H9 (cell line): ENCODE results near the gene DHX58. TPM values are rescaled to one million over a fixed set of nuclear protein-coding genes. Genes with fewer than 3 reads are reported as not detected.

Experiments used
- DNase-seq: peaks from one replicate; pipeline ENCODE4 v3.0.0-alpha.2; 2017
- H2AFZ ChIP-seq: one replicate; pipeline ENCODE4 v1.6.1; 2013; ENCODE audit warnings: mild to moderate bottlenecking, low read length, control low read depth, moderate library complexity
- H2AK5ac ChIP-seq: 2 replicates; pipeline ENCODE4 v1.6.1; 2013; ENCODE audit warnings: low read length, control low read depth, mixed read lengths; ENCODE audit not compliant: insufficient read length
- H2BK120ac ChIP-seq: one replicate; pipeline ENCODE4 v1.6.1; 2013; ENCODE audit warnings: low read depth, mild to moderate bottlenecking, low read length, control low read depth, inconsistent platforms; ENCODE audit not compliant: poor library complexity, severe bottlenecking
- H2BK12ac ChIP-seq: 2 replicates; pipeline ENCODE4 v1.6.1; 2013; ENCODE audit warnings: low read length, control low read depth, mixed read lengths, low read depth; ENCODE audit not compliant: insufficient read length
- H2BK15ac ChIP-seq: 2 replicates; pipeline ENCODE4 v1.6.1; 2013; ENCODE audit warnings: low read depth, low read length, control low read depth
- H2BK20ac ChIP-seq: one replicate; pipeline ENCODE4 v1.6.1; 2013; ENCODE audit warnings: low read depth, mild to moderate bottlenecking, low read length, control low read depth, inconsistent platforms; ENCODE audit not compliant: poor library complexity, severe bottlenecking
- H2BK5ac ChIP-seq: 2 replicates; pipeline ENCODE4 v1.6.1; 2013; ENCODE audit warnings: low read length, control low read depth, mixed read lengths; ENCODE audit not compliant: insufficient read length
- H3K14ac ChIP-seq: 2 replicates; pipeline ENCODE4 v1.6.1; 2013; ENCODE audit warnings: low read length, control low read depth; ENCODE audit not compliant: insufficient read depth
- H3K18ac ChIP-seq: 2 replicates; pipeline ENCODE4 v1.6.1; 2013; ENCODE audit warnings: low read depth, mild to moderate bottlenecking, mixed read lengths, low read length, control low read depth; ENCODE audit not compliant: insufficient read length
- H3K23ac ChIP-seq: 2 replicates; pipeline ENCODE4 v1.6.1; 2013; ENCODE audit warnings: low read length, control low read depth, mixed read lengths, low read depth; ENCODE audit not compliant: insufficient read length
- H3K23me2 ChIP-seq: 2 replicates; pipeline ENCODE4 v1.6.1; 2013; ENCODE audit warnings: low read depth, mild to moderate bottlenecking, mixed read lengths, low read length, control low read depth; ENCODE audit not compliant: insufficient read length, poor library complexity, severe bottlenecking
- H3K27ac ChIP-seq: 2 replicates; pipeline ENCODE4 v1.5.1; 2013; ENCODE audit warnings: low read length, control low read depth, mixed read lengths, low read depth; ENCODE audit not compliant: insufficient read length
- H3K27me3 ChIP-seq: 2 replicates; pipeline ENCODE4 v1.6.1; 2013; ENCODE audit warnings: low read length, control low read depth, inconsistent platforms; ENCODE audit not compliant: insufficient read depth
- H3K4ac ChIP-seq: 2 replicates; pipeline ENCODE4 v1.6.1; 2013; ENCODE audit warnings: low read depth, mild to moderate bottlenecking, control low read depth, inconsistent platforms, low read length, moderate library complexity
- H3K4me1 ChIP-seq: 2 replicates; pipeline ENCODE4 v1.6.1; 2013; ENCODE audit warnings: low read length, control low read depth, inconsistent platforms; ENCODE audit not compliant: insufficient read depth
- H3K4me2 ChIP-seq: 2 replicates; pipeline ENCODE4 v1.6.1; 2013; ENCODE audit warnings: low read length, control low read depth, mixed read lengths; ENCODE audit not compliant: insufficient read length, insufficient read depth
- H3K56ac ChIP-seq: 2 replicates; pipeline ENCODE4 v1.6.1; 2013; ENCODE audit warnings: low read depth, mild to moderate bottlenecking, mixed read lengths, low read length, control low read depth; ENCODE audit not compliant: insufficient read length
- H3K79me1 ChIP-seq: 2 replicates; pipeline ENCODE4 v1.6.1; 2013; ENCODE audit warnings: low read depth, mild to moderate bottlenecking, moderate library complexity, low read length, control low read depth, inconsistent platforms; ENCODE audit not compliant: insufficient read depth, poor library complexity, severe bottlenecking
- H3K79me2 ChIP-seq: 2 replicates; pipeline ENCODE4 v1.6.1; 2013; ENCODE audit warnings: low read length, control low read depth, inconsistent platforms; ENCODE audit not compliant: insufficient read depth
- H3K9ac ChIP-seq: 2 replicates; pipeline ENCODE4 v1.6.1; 2013; ENCODE audit warnings: low read length, control low read depth, mixed read lengths; ENCODE audit not compliant: insufficient read length; ENCODE audit errors: extremely low read depth
- H3K9me3 ChIP-seq: one replicate; pipeline ENCODE4 v1.6.1; 2013; ENCODE audit warnings: low read depth, low read length, inconsistent platforms; ENCODE audit not compliant: control insufficient read depth
- H3T11ph ChIP-seq: one replicate; pipeline ENCODE4 v1.6.1; 2013; ENCODE audit warnings: mild to moderate bottlenecking, low read length, control low read depth, inconsistent platforms
- H4K20me1 ChIP-seq: one replicate; pipeline ENCODE4 v1.6.1; 2013; ENCODE audit not compliant: control insufficient read depth, insufficient read length, insufficient read depth
- H4K5ac ChIP-seq: 2 replicates; pipeline ENCODE4 v1.6.1; 2013; ENCODE audit warnings: low read depth, mild to moderate bottlenecking, mixed read lengths, low read length, control low read depth; ENCODE audit not compliant: insufficient read length
- H4K8ac ChIP-seq: replicated peaks from 2 replicates; pipeline ENCODE4 v1.6.1; 2013; ENCODE audit warnings: low read length, control low read depth, mixed read lengths, low read depth; ENCODE audit not compliant: insufficient read length
- H4K91ac ChIP-seq: 2 replicates; pipeline ENCODE4 v1.6.1; 2013; ENCODE audit warnings: low read depth, mild to moderate bottlenecking, moderate library complexity, mixed read lengths, low read length, control low read depth; ENCODE audit not compliant: insufficient read length
- H3K27ac Mint-ChIP-seq, 3 experiments: 2 replicates in 2 of 3; 3 replicates in 1 of 3; pipeline ENCODE4 v1.8.0; 2020 to 2021; ENCODE audit warnings: mixed read lengths in 3 of 3, mild to moderate bottlenecking in 1 of 3, moderate library complexity in 1 of 3
- H3K27me3 Mint-ChIP-seq: 2 replicates; pipeline ENCODE4 v1.8.0; 2021; ENCODE audit warnings: low read depth, mild to moderate bottlenecking, moderate library complexity, mixed read lengths
- H3K36me3 Mint-ChIP-seq, 3 experiments: 2 replicates in 2 of 3; 3 replicates in 1 of 3; pipeline ENCODE4 v1.8.0; 2020 to 2021; ENCODE audit warnings: low read depth in 3 of 3, mixed read lengths in 3 of 3; ENCODE audit not compliant: insufficient read depth in 1 of 3
- H3K4me1 Mint-ChIP-seq, 2 experiments: 2 replicates each; pipeline ENCODE4 v1.8.0; 2020; ENCODE audit warnings: mixed read lengths in 2 of 2
- H3K4me3 Mint-ChIP-seq, 2 experiments: 2 replicates in 1 of 2; 3 replicates in 1 of 2; pipeline ENCODE4 v1.8.0; 2020 to 2021; ENCODE audit warnings: mild to moderate bottlenecking in 2 of 2, mixed read lengths in 2 of 2, moderate library complexity in 1 of 2
- H3K9me3 Mint-ChIP-seq, 2 experiments: 2 replicates in 1 of 2; 3 replicates in 1 of 2; pipeline ENCODE4 v1.8.0; 2020; ENCODE audit warnings: mild to moderate bottlenecking in 2 of 2, mixed read lengths in 2 of 2, moderate library complexity in 1 of 2
- WGBS: extraction: QIAGEN DNeasy Blood & Tissue Kit; methylation state at CpG from one replicate; pipeline ENCODE4 v1.1.7; 2013; ENCODE audit warnings: missing lambda C conversion rate, low lambda C conversion rate, mixed read lengths; ENCODE audit not compliant: insufficient read length; ENCODE audit errors: extremely low coverage; 5-methylcytosine and 5-hydroxymethylcytosine counted together
- total RNA-seq: library from RNA; stranded (reverse); gene quantifications from 2 replicates; pipeline ENCODE4 v1.2.1, GENCODE V29; 2021
- TF ChIP-seq, protein P1 (sequence below): fragments of 200-600 bp; sonication (generic); conservative IDR thresholded peaks from 3 replicates; pipeline ENCODE4 v1.8.0; 2021; ENCODE audit warnings: antibody characterized with exemption, mild to moderate bottlenecking

The DHX58 gene
- total RNA-seq, 1 experiment from 2014 or later, result 3.9 TPM

DNA sequence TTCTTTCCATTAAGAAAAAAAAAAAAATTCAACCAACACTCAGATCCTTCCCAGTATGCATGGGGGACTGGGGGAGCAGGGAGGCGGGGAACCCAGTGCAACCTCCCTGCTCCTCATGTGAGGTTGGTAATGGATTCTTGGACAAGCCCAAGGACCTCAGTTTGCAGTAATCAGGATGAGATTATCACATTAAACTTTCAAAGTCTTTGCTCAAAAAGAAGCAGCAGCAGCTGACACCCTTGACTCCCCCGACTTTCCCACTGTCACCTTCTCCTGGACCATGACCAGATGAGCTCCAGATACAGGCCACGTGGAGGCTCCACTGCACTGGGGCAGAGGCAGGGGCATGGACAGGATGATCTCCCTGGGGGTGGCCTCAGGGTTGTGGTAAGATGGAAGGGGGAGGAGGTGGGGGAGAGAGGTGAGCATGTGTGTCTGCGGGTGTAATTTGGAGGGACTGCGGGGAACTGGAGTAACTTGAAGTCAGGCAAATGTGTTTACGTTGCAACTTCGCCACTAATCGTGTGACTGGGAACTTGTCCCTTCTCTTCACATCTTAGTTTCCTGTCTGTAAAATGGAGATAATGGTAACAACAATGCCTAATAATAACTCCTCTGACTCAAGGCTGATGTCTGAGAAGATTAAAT lies 34.0 kb downstream of the DHX58 start:
- Histone ChIP-seq H2BK12ac (no peak overlapping the region), H3K4me2 (no peak overlapping the region), H3K14ac (no peak overlapping the region), H3K18ac (no peak overlapping the region), H2BK5ac (no peak overlapping the region), H3K9ac (no peak overlapping the region), H3K79me1 (no peaks in the 10 kb centered on the region), H2BK15ac (no peak overlapping the region), H2AFZ (no peak overlapping the region), H3K27me3 (no peaks in the 10 kb centered on the region), H3K4me1 (no peaks in the 10 kb centered on the region), H3T11ph (no peak overlapping the region), H2AK5ac (no peak overlapping the region), H3K23me2 (no peaks in the 10 kb centered on the region), H4K8ac (no peak overlapping the region), H4K20me1 (no peaks in the 10 kb centered on the region), H4K5ac (no peak overlapping the region), H3K27ac (no peak overlapping the region), H2BK20ac (no peak overlapping the region), H2BK120ac (no peak overlapping the region), H3K4ac (no peak overlapping the region), H4K91ac (no peak overlapping the region), H3K79me2 (no peaks in the 10 kb centered on the region), H3K9me3 (no peaks in the 10 kb centered on the region), H3K56ac (no peak overlapping the region), H3K23ac (no peak overlapping the region)
- Mint-ChIP-seq H3K36me3 (no peaks in the 10 kb centered on the region; a peak in 1 of 7 replicates), H3K27me3 (no peaks in the 10 kb centered on the region; the same call in 1 of the 2 replicates), H3K4me1 (peaks cover 10 to 19% of the 10 kb centered on the region in 2 experiments), H3K4me3 (no peak overlapping the region), H3K27ac (no peak overlapping the region; a peak in 2 of 7 replicates), H3K9me3 (no peaks in the 10 kb centered on the region)
- no CpG with 5 or more reads among the region's 8 CpGs for WGBS
- DNase-seq, result no peak
- TF ChIP-seq, protein P1, sequence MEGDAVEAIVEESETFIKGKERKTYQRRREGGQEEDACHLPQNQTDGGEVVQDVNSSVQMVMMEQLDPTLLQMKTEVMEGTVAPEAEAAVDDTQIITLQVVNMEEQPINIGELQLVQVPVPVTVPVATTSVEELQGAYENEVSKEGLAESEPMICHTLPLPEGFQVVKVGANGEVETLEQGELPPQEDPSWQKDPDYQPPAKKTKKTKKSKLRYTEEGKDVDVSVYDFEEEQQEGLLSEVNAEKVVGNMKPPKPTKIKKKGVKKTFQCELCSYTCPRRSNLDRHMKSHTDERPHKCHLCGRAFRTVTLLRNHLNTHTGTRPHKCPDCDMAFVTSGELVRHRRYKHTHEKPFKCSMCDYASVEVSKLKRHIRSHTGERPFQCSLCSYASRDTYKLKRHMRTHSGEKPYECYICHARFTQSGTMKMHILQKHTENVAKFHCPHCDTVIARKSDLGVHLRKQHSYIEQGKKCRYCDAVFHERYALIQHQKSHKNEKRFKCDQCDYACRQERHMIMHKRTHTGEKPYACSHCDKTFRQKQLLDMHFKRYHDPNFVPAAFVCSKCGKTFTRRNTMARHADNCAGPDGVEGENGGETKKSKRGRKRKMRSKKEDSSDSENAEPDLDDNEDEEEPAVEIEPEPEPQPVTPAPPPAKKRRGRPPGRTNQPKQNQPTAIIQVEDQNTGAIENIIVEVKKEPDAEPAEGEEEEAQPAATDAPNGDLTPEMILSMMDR, result no peak
